Measurements from ENCODE around the gene CCDC85A. TPM values are rescaled to one million over a fixed set of nuclear protein-coding genes. Genes with fewer than 3 reads are reported as not detected.

CCDC85A gene
- polyA plus RNA-seq, 1 donor: 1.2 TPM

DNA sequence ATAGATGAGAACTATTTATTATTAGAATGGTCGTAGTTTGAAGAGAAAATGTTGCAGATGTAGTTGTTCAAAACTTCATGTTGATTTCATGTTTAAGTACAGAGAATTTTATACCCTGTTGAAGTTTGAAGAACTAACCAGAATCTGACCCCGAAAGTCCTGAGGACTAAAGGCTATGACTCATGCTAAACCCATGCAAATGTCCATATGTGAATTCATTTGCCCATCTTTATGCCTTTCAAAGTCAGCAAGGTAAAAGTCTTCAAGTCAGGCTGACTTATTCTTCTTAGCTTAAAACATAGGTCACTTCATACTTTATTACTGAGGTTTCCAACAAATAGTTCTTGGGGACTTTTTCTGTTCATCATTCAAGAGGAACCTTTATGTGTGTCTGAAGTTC, 185.5 kb downstream of the CCDC85A start:
- DNase-seq: no peak

DNA sequence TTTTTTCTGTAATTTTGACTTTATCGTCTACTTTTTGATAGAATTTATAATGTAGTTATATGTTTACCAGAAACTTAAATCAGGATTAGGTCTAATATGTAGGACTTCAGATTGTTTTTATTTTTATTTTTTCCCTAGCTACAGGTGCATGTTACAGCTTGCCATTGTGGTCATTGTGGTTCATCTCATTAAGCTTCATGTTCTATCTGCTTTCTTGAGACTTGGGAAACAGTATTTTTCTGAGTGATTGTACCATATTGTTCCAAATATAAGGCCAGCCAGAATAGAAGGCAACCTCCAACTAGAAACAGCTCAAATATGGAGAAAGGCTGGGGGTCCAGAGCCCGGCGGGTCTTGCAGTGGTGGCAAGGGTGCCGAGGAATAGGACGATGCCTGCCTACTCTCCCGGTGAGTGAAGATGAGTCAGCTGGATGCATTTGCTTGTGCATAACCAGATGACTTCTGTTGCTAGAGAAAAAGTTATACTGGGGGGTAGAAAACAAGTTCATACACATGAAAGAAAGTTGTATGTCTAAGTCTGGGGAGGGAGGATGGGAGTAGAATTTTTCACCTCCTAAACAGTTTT, 188.4 kb downstream of the CCDC85A start:
- DNase-seq: no peak

DNA sequence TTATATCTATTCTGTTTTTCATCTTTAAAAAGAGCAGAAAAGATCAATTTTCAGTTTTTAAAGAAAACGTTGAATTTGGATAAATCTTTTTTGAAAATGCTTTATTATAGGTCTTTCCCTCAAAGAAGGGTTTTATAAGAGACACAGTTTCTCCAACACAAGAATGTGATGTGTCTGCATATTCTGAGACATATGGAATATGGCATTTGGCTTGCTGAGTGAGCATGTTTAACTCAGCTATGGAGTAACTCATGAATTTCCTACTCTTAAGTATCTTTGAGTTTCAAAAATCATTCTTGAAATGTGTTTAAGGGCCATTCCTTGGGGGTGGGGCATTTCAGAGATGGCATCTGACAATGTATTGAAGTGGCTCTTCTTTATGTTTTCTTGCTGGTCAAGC, 191.5 kb downstream of the CCDC85A start:
- DNase-seq: no peak

GRCh38 chr2:56376699-56377665, 193.2 kb downstream of the CCDC85A start:
- no peak for DNase-seq

DNA sequence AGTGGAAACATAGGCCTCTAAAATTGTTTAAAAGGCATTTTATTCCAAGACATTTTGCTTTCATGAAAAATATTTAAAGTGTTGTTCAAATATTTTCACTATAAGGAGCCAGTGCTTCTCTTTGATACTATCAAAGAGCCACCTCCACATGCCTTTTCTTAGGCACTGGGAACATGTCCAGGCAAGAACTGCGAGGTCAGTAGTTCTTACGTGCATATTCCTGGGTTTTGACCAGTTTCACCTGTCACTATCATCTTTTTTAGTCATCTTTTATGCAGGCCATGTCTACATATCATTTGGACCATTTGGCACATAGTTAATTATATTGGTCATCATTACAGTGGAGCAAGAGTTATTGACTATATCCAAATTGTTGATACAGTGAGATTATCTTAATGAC, 195.3 kb downstream of the CCDC85A start:
- no peak for DNase-seq

- DNase-seq: no peak
Measured at GRCh38 chr2:56380861-56381260, 197.1 kb downstream of the CCDC85A start.

- no peak for DNase-seq
Measured at GRCh38 chr2:56382466-56382865, 198.7 kb downstream of the CCDC85A start.

DNA sequence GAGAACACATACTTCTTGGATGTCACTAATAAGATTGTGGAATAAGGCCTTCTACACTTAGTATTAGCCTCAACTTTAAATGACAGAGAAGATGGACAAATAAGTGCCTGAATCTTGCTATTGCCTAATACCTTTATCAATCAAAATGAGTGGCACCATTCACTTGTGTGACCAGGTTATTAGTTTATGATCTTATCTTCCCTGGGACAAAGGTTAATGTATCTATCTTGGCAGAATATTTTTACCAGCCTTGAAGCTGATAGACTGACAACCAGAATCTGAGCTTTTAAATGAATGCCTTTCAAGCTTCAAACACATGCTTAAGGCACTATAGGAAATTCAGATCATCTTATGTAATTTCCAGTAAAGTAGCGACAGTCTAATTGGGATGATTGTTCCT, 202.9 kb downstream of the CCDC85A start:
- no peak for DNase-seq

- DNase-seq: no peak
Measured at GRCh38 chr2:56390644-56391043, 206.9 kb downstream of the CCDC85A start.

- DNase-seq: no peak
Measured at GRCh38 chr2:56410140-56410539, 226.3 kb downstream of the CCDC85A start.

GRCh38 chr2:56416500-56417176, 232.8 kb downstream of the CCDC85A start:
- no peak for DNase-seq
